Immature natural killer cell (primary cell): Measurements from ENCODE around the gene PAX4. TPM values are rescaled to one million over a fixed set of nuclear protein-coding genes. Genes with fewer than 3 reads are reported as not detected.

Source experiments
- polyA plus RNA-seq, 3 donors: library from polyadenylated mRNA; unstranded; fragments of 300-500 nt; fragmentation: Illumina TruSeq; gene quantifications; one replicate each; pipeline ENCODE4 v1.2.3, GENCODE V29; 2021

The PAX4 gene
- polyA plus RNA-seq, 3 donors from 2014 or later = not detected

Other genes starting within 250 kb of the PAX4 start
- 10 to 100 TPM; 32.6 to 67.8 (median 33.4) TPM for gene ZNF800, start 225.4 kb downstream of the PAX4 start, polyA plus RNA-seq
- 10 to 100 TPM in 1 of 3 donors, 1 to 10 TPM in 2; 4.8 to 20.1 (median 8.2) TPM for gene GCC1, start 32.5 kb downstream of the PAX4 start, polyA plus RNA-seq
- gene ARF5, start 29.7 kb downstream of the PAX4 start, polyA plus RNA-seq = 100 to 1,000 TPM; 213 to 272 (median 263) TPM
- gene FSCN3, start 24.4 kb downstream of the PAX4 start, polyA plus RNA-seq = 1 to 10 TPM in 2 of 3 donors, not detected in 1; 1.2 to 1.5 TPM
- 100 to 1,000 TPM in 2 of 3 donors, 10 to 100 TPM in 1; 87.8 to 130 (median 116) TPM for gene SND1, start 34.1 kb upstream of the PAX4 start, polyA plus RNA-seq